GM12891 (cell line): ENCODE measurements around the gene LIPC.

Experiments used
- DNase-seq: peaks from one replicate; pipeline ENCODE4 v3.0.0; 2011; ENCODE audit warnings: low spot score; ENCODE audit not compliant: insufficient read length
- FAIRE-seq: peaks from 2 replicates; lab custom pipeline; 2011; peaks lifted over from hg19 to GRCh38; lab: Jason Lieb, UNC
- PAX5 ChIP-seq: IDR thresholded peaks from 2 replicates; pipeline ENCODE4 v1.6.1; 2011; ENCODE audit warnings: low read length, moderate library complexity, mild to moderate bottlenecking; ENCODE audit not compliant: insufficient read depth, severe bottlenecking
- POLR2A ChIP-seq: IDR thresholded peaks from 2 replicates; pipeline ENCODE4 v1.6.1; 2011; ENCODE audit warnings: low read depth, low read length, control low read depth
- POLR2AphosphoS5 ChIP-seq: IDR thresholded peaks from 2 replicates; pipeline ENCODE4 v1.6.1; 2011; ENCODE audit warnings: low read depth, low read length, control low read depth
- POU2F2 ChIP-seq: IDR thresholded peaks from 2 replicates; pipeline ENCODE4 v1.6.1; 2011; ENCODE audit warnings: low read depth, mild to moderate bottlenecking, control low read depth, low read length, moderate library complexity
- SPI1 ChIP-seq: IDR thresholded peaks from 2 replicates; pipeline ENCODE4 v1.6.1; 2011; ENCODE audit warnings: low read depth, low read length, control low read depth
- TAF1 ChIP-seq: IDR thresholded peaks from 2 replicates; pipeline ENCODE4 v1.6.1; 2011; ENCODE audit warnings: low read depth, low read length, control low read depth

Gene LIPC

DNA sequence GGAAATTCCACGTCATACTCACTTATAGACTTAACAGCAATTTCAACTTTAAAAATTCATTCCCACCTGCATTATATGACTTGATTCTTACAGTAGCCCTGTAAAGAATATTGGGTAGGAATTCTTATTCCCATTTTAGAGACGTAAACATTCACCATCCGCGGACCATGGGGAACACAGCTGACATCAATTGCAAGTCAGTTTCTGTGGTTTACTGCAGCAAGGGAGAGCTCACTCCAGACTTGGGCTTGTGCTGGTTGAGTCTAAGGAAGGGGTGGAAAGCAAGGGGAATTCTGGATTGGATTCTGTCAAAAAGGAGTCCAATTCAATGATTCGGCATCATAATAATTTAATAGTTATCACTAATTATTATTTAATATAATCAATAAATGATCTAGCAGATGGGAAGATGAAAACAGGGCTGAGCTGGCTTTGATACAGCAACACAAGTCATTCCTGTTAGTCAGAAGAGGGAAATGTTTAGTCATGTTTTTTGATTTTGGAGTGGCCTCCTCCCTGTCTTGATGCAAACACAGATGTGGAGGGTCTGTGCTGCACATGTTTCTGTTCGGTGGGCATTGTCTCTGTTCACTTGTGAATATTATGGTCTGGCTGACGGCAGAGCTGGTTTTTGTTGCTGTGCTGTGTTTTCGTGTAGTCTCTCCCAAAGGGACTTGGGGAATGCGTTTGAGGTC is 9.7 kb downstream of the LIPC start:
- no peak for DNase-seq
- TF ChIP-seq POLR2A (no peak), TAF1 (no peak), POU2F2 (no peak), POLR2AphosphoS5 (no peak)
- FAIRE-seq = no peak

DNA sequence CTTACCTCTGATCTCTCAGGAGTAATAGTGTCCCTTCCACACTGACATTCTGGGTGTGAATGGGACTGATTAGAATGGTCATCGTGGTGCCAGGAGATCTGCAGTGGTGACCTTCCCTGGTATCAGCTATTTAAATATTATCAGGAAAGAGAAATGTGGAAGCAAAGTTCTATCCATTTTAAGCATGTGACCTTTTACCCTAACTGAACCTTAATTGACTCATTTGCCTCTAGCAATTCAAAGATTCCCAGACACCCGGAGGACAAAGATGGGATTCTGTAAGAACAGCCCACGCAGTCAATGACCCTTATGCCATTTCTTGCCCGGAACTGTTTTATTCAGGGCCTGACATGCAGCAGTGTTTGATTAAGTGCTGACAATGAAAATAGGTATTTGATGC is 10.3 kb downstream of the LIPC start:
- DNase-seq = no peak
- no peak for FAIRE-seq
- TF ChIP-seq PAX5 (no peak), TAF1 (no peak), POLR2AphosphoS5 (no peak), POLR2A (no peak), SPI1 (no peak), POU2F2 (no peak)

DNA sequence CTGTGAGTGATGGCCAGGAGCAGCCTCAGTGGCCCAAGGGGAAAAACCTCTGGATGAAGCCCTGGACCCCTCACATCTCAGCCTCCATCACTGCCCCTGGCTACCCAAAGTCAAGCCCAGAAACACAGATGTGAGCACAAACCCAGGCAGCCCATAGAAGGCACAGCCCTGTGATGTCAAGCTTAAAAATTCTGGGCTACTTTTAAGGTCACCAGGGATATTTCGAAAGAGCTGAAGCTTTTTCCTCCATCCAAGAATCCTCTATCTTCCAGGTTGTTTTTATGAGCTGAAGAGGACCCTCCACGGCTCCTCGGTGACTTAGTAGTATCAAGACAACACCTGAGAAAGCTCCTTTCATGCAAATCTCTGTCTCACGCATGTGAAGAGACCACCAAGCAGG is 11.5 kb downstream of the LIPC start:
- no peak for TF ChIP-seq POLR2AphosphoS5
- TF ChIP-seq PAX5 = no peak
- no peak for TF ChIP-seq TAF1
- no peak for TF ChIP-seq SPI1
- TF ChIP-seq POU2F2 = no peak
- no peak for TF ChIP-seq POLR2A
- no peak for FAIRE-seq
- DNase-seq = no peak

DNA sequence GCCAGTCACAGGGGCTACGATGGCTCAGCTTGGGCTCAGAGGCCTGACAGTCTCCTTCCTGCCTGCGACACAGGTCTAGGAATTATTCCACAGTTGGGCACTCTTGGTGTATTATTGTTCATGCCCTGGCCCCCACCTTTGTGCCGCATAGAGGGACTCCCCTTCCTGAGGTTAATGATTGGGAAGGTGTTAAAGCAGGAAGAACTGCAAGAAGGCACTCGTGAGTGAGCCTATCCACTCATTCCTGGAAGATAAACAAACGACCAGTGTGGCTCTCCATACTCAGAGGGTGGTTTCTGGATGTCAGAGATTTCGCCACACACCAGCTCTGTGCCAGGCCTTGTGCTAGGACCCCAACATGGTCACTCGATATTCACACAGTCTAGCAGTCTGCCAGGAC is 12.3 kb downstream of the LIPC start:
- FAIRE-seq = no peak
- TF ChIP-seq SPI1 (no peak), POLR2A (no peak), PAX5 (no peak), POU2F2 (no peak), POLR2AphosphoS5 (no peak)

DNA sequence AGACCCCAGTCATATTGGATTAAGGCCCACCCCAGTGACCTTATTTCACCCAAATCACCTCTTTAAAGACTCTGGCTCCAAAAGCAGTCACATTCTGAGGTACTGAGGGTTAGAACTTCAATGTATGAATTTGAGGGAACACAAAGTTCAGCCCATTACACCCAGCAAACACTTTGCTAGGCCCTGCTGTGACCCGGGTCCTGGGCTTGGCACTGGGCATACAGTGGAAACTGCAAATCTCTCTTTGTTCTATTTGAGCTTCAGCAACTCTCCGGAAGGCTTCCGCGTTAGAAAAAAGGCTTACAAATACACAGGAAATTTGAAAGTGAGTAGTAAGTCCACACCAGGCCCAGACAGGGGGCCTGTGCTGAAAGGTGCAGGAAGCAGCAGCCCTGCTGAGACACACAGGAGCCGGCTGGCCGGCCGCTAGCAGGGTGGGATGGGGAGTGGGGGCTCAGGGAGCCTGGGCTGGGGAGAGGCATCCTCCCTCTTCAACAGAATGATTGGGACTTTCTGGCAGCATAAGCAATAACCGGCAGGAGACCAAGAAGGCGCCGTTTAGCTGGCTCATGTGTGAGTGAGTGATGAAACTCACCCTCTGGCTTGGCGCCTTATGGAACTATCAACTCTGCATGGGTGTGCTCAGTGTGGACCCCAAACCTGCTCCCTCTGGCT is 13.0 kb downstream of the LIPC start:
- FAIRE-seq (no peak), DNase-seq (no peak)
- no peak for TF ChIP-seq SPI1

More for the DNA sequence above, 12.3 kb downstream of the LIPC start:
- DNase-seq = no peak

DNA sequence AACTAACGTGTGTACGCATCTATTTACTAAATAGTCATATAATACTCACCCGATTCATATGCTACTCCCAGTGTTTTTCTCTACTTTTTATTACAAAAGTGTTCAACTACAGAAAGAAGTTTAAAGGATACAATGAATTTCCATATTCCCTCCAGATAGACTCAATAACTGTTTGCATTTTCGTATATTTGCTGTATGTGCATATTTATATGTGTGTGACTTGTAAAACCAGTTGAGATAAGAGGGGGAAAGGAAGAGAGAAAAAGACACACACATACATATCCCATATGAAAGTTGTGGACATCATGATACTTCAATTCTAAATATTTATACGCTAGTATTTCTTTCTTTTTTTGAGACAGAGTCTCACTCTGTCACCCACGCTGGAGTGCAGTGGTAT is 14.1 kb downstream of the LIPC start:
- DNase-seq = no peak
- no peak for TF ChIP-seq POLR2A
- no peak for TF ChIP-seq TAF1
- TF ChIP-seq PAX5 = no peak
- TF ChIP-seq POLR2AphosphoS5 = no peak
- TF ChIP-seq POU2F2 = no peak
- no peak for TF ChIP-seq SPI1

DNA sequence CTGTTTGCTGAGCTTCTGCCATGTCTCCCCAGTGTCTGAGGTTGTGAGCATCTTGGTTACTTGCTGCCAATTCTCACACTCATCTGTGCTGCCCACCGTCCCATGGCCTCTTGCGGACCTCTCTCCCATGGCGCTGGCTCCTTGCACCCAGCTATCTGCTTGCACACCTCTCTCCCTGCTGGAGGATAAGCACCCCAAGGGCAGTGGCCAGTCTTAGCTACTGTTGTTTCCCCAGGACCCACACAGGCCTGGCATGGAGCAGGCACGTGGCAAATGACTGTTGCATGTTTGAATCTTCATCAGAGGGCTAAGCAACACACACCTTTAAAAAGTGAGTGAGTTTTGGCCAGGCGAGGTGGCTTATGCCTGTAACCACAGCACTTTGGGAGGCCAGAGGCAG is 14.7 kb downstream of the LIPC start:
- no peak for FAIRE-seq
- no peak for TF ChIP-seq SPI1
- TF ChIP-seq POLR2A = no peak
- no peak for TF ChIP-seq POU2F2
- no peak for TF ChIP-seq POLR2AphosphoS5
- no peak for TF ChIP-seq PAX5
- TF ChIP-seq TAF1 = no peak
- no peak for DNase-seq

More for the DNA sequence above, 14.1 kb downstream of the LIPC start:
- FAIRE-seq = no peak

DNA sequence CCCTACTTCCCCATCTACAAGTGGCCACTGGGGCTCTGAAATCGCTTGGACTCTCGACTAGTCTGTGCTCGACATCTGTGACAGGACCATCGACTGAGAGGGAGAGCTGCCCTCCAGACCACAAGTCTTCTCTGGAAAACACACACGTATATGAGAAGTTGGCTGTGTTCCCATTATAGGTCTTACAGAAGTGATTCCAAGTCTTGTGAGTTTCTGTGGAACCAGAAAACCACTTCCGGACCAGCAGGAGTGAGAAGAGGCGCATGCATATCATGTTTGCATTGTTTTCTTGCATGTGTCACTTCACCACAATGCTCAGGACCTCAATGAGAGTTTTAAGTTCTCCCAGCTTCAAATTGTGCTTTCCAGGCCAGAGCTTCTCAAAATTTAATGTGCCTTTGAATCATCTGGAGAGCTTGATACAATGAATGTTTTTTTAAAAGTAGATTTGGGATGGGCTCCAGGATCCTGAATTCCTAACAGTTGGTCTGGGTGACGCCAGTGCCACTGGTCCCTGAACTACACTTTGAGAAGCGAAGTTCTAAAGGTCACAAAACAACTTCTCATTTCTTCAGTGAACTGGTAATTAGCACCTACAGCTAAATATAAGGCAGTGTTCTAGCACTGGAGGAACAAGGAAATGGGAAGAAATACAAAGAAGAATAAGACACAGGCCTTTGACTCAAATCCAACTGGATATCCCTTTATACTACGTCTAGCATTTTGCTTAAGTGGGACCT is 15.7 kb downstream of the LIPC start:
- no peak for TF ChIP-seq PAX5
- TF ChIP-seq TAF1 = no peak
- no peak for TF ChIP-seq POLR2AphosphoS5
- DNase-seq (no peak), FAIRE-seq (peak; percentile 38)

DNA sequence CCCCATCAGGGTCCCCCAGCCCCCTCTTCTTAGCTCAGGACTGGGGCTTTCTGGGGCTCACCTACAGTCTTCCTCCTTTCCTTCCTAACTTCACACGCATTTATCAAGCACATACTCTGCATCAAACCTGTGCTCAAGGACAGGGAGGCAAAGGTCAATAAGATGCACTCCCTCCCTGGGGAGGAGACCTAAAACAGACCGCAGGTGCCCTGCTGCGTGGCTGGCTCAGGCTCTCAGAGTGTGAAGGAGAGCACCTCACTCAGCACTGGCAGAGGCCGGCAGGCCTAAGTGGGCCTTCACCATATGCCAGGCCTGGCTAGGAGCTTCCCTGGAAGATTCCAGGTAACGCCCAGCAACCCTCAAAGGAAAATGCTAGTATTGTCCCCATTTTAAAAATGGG is 16.5 kb downstream of the LIPC start:
- no peak for FAIRE-seq
- TF ChIP-seq POLR2A = no peak
- TF ChIP-seq POLR2AphosphoS5 = no peak
- TF ChIP-seq POU2F2 = no peak
- TF ChIP-seq TAF1 = no peak
- TF ChIP-seq SPI1 = no peak
- no peak for TF ChIP-seq PAX5
- DNase-seq = no peak
